Mesothelial cell of epicardium (in vitro differentiated cells): ENCODE measurements around the gene ST6GAL1. TPM values are rescaled to one million over a fixed set of nuclear protein-coding genes. Genes with fewer than 3 reads are reported as not detected.

ENCODE experiments used
- DNase-seq, 2 experiments: peaks; one replicate each; pipeline ENCODE4 v3.0.0; 2021; ENCODE audit warnings: low spot score in 2 of 2; ENCODE audit not compliant: unreplicated experiment in 2 of 2
- H3K27ac Mint-ChIP-seq: 2 replicates; pipeline ENCODE4 v1.8.0; 2021; ENCODE audit warnings: mixed read lengths
- H3K27me3 Mint-ChIP-seq: 2 replicates; pipeline ENCODE4 v1.8.0; 2021; ENCODE audit warnings: low read depth, mixed read lengths
- H3K36me3 Mint-ChIP-seq: 2 replicates; pipeline ENCODE4 v1.8.0; 2021; ENCODE audit warnings: mixed read lengths
- H3K4me1 Mint-ChIP-seq: 2 replicates; pipeline ENCODE4 v1.8.0; 2021; ENCODE audit warnings: mixed read lengths
- H3K4me3 Mint-ChIP-seq: 2 replicates; pipeline ENCODE4 v1.8.0; 2021; ENCODE audit warnings: mild to moderate bottlenecking, moderate library complexity, mixed read lengths
- H3K9me3 Mint-ChIP-seq: 2 replicates; pipeline ENCODE4 v1.8.0; 2021; ENCODE audit warnings: mixed read lengths
- CTCF ChIP-seq: fragments of 200-600 bp; sonication (generic); IDR thresholded peaks from one replicate; pipeline ENCODE4 v1.5.0; 2021; ENCODE audit warnings: antibody characterized with exemption; ENCODE audit not compliant: unreplicated experiment
- total RNA-seq: library from RNA; stranded (reverse); gene quantifications from 3 replicates; pipeline ENCODE4 v1.2.1, GENCODE V29; 2021

Gene ST6GAL1
- total RNA-seq, 1 donor from 2014 or later = 50.3 TPM

- peaks cover 35% of the 10 kb centered on the region for H3K36me3 Mint-ChIP-seq
- no peaks in the 10 kb centered on the region for H3K27me3 Mint-ChIP-seq
- H3K4me1 Mint-ChIP-seq = peaks cover 19% of the 10 kb centered on the region
- no peak overlapping the region for H3K4me3 Mint-ChIP-seq
- no peak for TF ChIP-seq CTCF
- no peak overlapping the region for H3K27ac Mint-ChIP-seq
- no peak for DNase-seq
- H3K9me3 Mint-ChIP-seq = no peaks in the 10 kb centered on the region
These were observed 44.5 kb downstream of the ST6GAL1 start for GRCh38 chr3:186974824-186975313.

DNA sequence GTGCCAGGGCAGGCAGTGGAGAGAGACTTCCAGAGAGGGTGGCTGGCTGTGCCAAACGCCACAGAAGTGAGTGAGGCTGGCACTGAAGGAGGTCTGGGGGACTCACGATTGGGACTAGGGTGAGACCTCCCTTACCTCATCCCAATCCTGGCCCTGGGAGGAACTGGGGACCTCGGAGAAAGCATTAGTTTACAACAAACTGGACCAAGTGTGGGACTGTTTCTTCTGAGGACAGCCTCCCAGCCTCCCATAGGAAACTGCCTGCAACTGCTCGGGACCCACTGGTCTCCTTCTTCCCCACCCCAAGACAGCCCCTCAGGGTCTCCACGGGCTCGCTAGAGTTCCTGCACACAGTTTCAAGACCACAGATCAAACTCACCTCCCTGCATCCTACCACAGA lies 45.4 kb downstream of the ST6GAL1 start:
- no peak for DNase-seq
- peaks cover 19% of the 10 kb centered on the region for H3K4me1 Mint-ChIP-seq
- no peak overlapping the region for H3K4me3 Mint-ChIP-seq
- no peaks in the 10 kb centered on the region for H3K9me3 Mint-ChIP-seq
- no peaks in the 10 kb centered on the region for H3K27me3 Mint-ChIP-seq
- peak overlapping the region; percentile 0 for H3K27ac Mint-ChIP-seq
- TF ChIP-seq CTCF = no peak
- H3K36me3 Mint-ChIP-seq = peaks cover 31% of the 10 kb centered on the region

DNA sequence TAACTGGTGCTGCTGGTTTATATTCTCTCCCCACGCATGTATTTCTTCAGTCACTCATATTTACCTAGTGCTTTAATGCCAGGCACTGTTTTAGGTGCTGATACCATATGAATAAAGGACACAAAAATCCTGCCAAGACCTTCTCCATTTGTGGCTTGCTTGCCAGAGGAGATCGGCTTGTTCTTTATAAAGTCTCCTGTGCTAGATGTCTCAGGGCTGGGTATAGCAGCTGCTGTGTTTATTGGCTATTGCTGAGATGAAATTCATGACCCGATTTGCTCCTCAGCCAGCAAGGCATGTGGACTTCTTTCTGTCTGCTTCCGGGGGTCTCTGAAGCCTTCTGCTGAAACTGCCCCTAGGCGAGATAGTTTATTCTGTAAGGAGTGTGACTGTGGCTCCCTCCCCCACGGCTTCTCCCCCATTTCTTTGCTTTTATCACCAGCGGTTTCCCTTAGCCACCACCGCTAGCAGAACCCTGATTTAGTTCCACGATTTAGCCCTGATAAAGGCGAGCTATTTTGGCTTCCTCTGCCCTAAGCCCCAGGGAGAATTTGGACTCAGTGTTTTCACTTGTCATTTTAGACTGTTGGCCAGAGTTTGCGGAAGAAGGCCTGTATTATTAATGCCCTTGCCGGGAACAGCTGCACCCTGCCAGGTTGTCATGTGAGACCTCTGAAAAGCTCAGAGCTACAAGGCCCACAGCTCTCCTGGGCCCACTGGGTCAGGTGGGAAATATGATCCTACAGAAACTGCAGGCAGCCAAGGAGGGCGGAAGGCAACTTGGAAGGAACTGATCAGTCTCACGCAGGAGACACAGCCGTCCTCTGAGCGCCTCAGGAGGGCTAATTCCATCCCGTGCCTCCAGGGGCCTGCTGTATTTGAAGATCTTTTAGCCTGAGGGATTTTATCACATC lies 46.8 kb downstream of the ST6GAL1 start:
- peak overlapping the region; percentile 94 for H3K27ac Mint-ChIP-seq
- peak in 1 of 2 experiments; percentile 43 for DNase-seq
- peaks cover 19% of the 10 kb centered on the region for H3K4me1 Mint-ChIP-seq
- H3K36me3 Mint-ChIP-seq = peaks cover 34% of the 10 kb centered on the region
- no peak for TF ChIP-seq CTCF
- H3K4me3 Mint-ChIP-seq = no peak overlapping the region
- no peaks in the 10 kb centered on the region for H3K9me3 Mint-ChIP-seq
- no peaks in the 10 kb centered on the region for H3K27me3 Mint-ChIP-seq

GRCh38 chr3:186978712-186979111 lies 48.4 kb downstream of the ST6GAL1 start:
- Mint-ChIP-seq H3K4me1 (peaks cover 20% of the 10 kb centered on the region), H3K27ac (no peak overlapping the region), H3K9me3 (no peaks in the 10 kb centered on the region), H3K36me3 (peaks cover 32% of the 10 kb centered on the region), H3K4me3 (no peak overlapping the region), H3K27me3 (no peaks in the 10 kb centered on the region)
- DNase-seq = no peak
- TF ChIP-seq CTCF = no peak

DNA sequence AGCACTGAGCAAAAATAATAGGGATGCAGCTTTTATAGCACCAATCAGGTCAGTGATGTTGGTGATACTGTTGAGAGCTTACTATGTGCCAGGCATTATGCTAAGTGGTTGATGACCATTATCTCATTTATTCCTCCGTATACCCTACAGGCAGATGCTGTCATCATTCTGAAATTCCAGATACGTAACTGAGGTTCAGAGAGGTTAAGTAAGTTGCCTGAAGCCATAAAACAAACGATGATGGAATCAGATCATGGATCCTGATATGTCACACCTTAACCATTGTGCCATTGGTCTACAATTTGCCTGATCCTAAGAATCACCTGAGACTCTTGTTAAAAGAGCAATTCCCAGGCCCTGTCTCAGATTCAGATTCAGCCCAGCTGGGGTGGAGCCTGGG lies 49.5 kb downstream of the ST6GAL1 start:
- no peak for DNase-seq
- Mint-ChIP-seq H3K4me3 (no peak overlapping the region), H3K9me3 (no peaks in the 10 kb centered on the region), H3K36me3 (peaks cover 34% of the 10 kb centered on the region), H3K4me1 (peaks cover 19% of the 10 kb centered on the region), H3K27ac (no peak overlapping the region), H3K27me3 (no peaks in the 10 kb centered on the region)
- no peak for TF ChIP-seq CTCF
